ENCODE measurements around the gene DYNC1LI1.

DNA sequence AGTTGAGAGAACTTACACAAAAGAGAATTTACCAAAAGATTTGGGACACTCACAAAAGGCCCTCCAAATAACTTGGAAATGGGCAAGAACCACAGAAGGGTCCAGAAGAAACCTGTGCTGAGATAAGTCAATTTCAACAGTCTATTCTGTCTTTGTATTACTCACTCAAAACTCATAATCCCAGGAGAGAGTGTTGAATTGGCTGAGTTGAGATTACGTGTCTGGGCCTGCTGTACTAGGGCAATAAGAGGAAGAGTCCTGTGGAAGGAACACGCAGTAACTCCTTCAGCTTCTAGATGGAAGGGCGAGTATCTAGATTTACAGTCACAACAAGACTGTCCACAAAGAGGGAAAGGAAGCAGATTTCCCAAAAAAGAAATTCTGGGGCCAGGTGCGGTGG is 42.5 kb upstream of the DYNC1LI1 start:
- TF ChIP-seq EP300 (IDR thresholded peaks at IDR 0.05; ENCODE audit: borderline replicate concordance), result no peak
- TF ChIP-seq TAF1 (IDR thresholded peaks at IDR 0.05; ENCODE audit: low read depth), result no peak
- no peak for TF ChIP-seq YY1 (IDR thresholded peaks at IDR 0.05; ENCODE audit: low read depth)
- TF ChIP-seq TEAD4 (IDR thresholded peaks at IDR 0.05), result no peak
- TF ChIP-seq, protein P1, sequence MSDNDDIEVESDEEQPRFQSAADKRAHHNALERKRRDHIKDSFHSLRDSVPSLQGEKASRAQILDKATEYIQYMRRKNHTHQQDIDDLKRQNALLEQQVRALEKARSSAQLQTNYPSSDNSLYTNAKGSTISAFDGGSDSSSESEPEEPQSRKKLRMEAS (IDR thresholded peaks at IDR 0.05), result no peak
